ENCODE results near the gene PRC1. TPM values are rescaled to one million over a fixed set of nuclear protein-coding genes. Genes with fewer than 3 reads are reported as not detected.
"Not testable (repeated sequence)": the region's sequence is repeated elsewhere in the genome, so short reads cannot be mapped to it uniquely, and the experiment has no call there.

The PRC1 gene
- total and polyA plus RNA-seq, 2 of the 13 experiments (the other 11 are each of a cell fraction or from before 2014, with no cell fraction given): 137 to 162 TPM

GRCh38 chr15:91017716-91018115, 23.4 kb upstream of the PRC1 start (continued):
- TF ChIP-seq ZNF644 (CRISPR knock-in tag; IDR thresholded peaks at IDR 0.05; ENCODE audit: low read depth) (no peak), RFX5 (IDR thresholded peaks at IDR 0.05; ENCODE audit: low read depth, low read length) (no peak), ZNF737 (CRISPR knock-in tag; IDR thresholded peaks at IDR 0.05; ENCODE audit: borderline replicate concordance) (no peak), UBTF (CRISPR knock-in tag; IDR thresholded peaks at IDR 0.05) (no peak)

- BruUV-seq (replicated peaks); DNase-seq (ENCODE audit: low spot score); FAIRE-seq; H3K9me3 ChIP-seq (ENCODE audit: low read length); H3K4me3 ChIP-seq (replicated peaks in 1 of 3; ENCODE audit: insufficient read depth in 1 of 3, low read depth in 2 of 3, low read length in 3 of 3); H4K20me1 ChIP-seq (ENCODE audit: insufficient read depth, low read length); H3K79me2 ChIP-seq (ENCODE audit: insufficient read depth, low read length); intact Hi-C loops (cut with micrococcal nuclease; ENCODE audit: unreplicated experiment); CTCF ChIA-PET (ENCODE audit: low intra/inter-chr PET ratio, low total read pairs); ATAC-seq; H3K27ac ChIP-seq (ENCODE audit: extremely low read length, insufficient read depth, low read length); H3K4me1 ChIP-seq (ENCODE audit: insufficient read depth, low read length); H3K27me3 ChIP-seq (ENCODE audit: control insufficient read depth in 1 of 2, insufficient read depth in 2 of 2, low read length in 2 of 2); POLR2A ChIA-PET; H3K9ac ChIP-seq (ENCODE audit: insufficient read depth, low read depth, low read length); in situ Hi-C loops (cut with HindIII; ENCODE audit: extremely low pct_ligation_motif_present, low pct_unique_long_range_greater_than_20kb); H2AFZ ChIP-seq (ENCODE audit: low read length); H3K4me2 ChIP-seq (ENCODE audit: low read depth, low read length): not testable (repeated sequence)
- peaks cover 8 to 49% of the 10 kb centered on the region in 2 experiments; a peak in 4 of 5 replicates for H3K36me3 ChIP-seq (replicated peaks in 1 of 2; ENCODE audit: control insufficient read depth in 1 of 2, insufficient read depth in 2 of 2, low read length in 2 of 2)
- 95% methylated on average over 10 of the region's 10 CpGs for WGBS (ENCODE audit: low lambda C conversion rate)
Measured at GRCh38 chr15:91013701-91014100, 19.4 kb upstream of the PRC1 start.

GRCh38 chr15:91007266-91007665, 12.9 kb upstream of the PRC1 start:
- H3K36me3 ChIP-seq (replicated peaks in 1 of 2; ENCODE audit: control insufficient read depth in 1 of 2, insufficient read depth in 2 of 2, low read length in 2 of 2): peaks cover 18 to 61% of the 10 kb centered on the region in 2 experiments; a peak in 4 of 5 replicates
- H4K20me1 ChIP-seq (ENCODE audit: insufficient read depth, low read length): no peaks in the 10 kb centered on the region
- 97% methylated on average over 3 of the region's 3 CpGs for WGBS (ENCODE audit: low lambda C conversion rate)
- H3K79me2 ChIP-seq (ENCODE audit: insufficient read depth, low read length): no peaks in the 10 kb centered on the region
- in situ Hi-C loops (cut with HindIII; ENCODE audit: extremely low pct_ligation_motif_present, low pct_unique_long_range_greater_than_20kb) (no loop called here), intact Hi-C loops (cut with micrococcal nuclease; ENCODE audit: unreplicated experiment) (no loop called here)
- H3K9ac ChIP-seq (ENCODE audit: insufficient read depth, low read depth, low read length): no peak overlapping the region
- no peak for FAIRE-seq
- ATAC-seq: no peak
- TF ChIP-seq CCAR2 (optimal IDR thresholded peaks at IDR 0.05; ENCODE audit: low read depth, low read length): no peak
- no peak for TF ChIP-seq ZNF451 (CRISPR knock-in tag; IDR thresholded peaks at IDR 0.05)
- TF ChIP-seq HMGA1 (CRISPR knock-in tag; conservative IDR thresholded peaks at IDR 0.05): no peak
- H3K27me3 ChIP-seq (ENCODE audit: control insufficient read depth in 1 of 2, insufficient read depth in 2 of 2, low read length in 2 of 2): no peaks in the 10 kb centered on the region; a peak in 1 of 5 replicates
- H3K9me3 ChIP-seq (ENCODE audit: low read length): no peaks in the 10 kb centered on the region
- BruUV-seq (replicated peaks): no TSS peak
- H3K4me1 ChIP-seq (ENCODE audit: insufficient read depth, low read length): no peaks in the 10 kb centered on the region
- no peak overlapping the region for H2AFZ ChIP-seq (ENCODE audit: low read length)
- ChIA-PET POLR2A (no interaction called here), CTCF (ENCODE audit: low intra/inter-chr PET ratio, low total read pairs) (no interaction called here)
- DNase-seq (ENCODE audit: low spot score): no peak
- H3K4me3 ChIP-seq (replicated peaks in 1 of 3; ENCODE audit: insufficient read depth in 1 of 3, low read depth in 2 of 3, low read length in 3 of 3): no peak overlapping the region
- H3K27ac ChIP-seq (ENCODE audit: extremely low read length, insufficient read depth, low read length): no peak overlapping the region
- H3K4me2 ChIP-seq (ENCODE audit: low read depth, low read length): no peak overlapping the region

All from HepG2 (cell line).